ENCODE data around the gene C16orf89. TPM values are rescaled to one million over a fixed set of nuclear protein-coding genes. Genes with fewer than 3 reads are reported as not detected.
A peak's percentile ranks its signal among the peaks of the same experiment; 100 is the strongest.
"Not testable (repeated sequence)": the region's sequence is repeated elsewhere in the genome, so short reads cannot be mapped to it uniquely, and the experiment has no call there.

Gene C16orf89, protein sequence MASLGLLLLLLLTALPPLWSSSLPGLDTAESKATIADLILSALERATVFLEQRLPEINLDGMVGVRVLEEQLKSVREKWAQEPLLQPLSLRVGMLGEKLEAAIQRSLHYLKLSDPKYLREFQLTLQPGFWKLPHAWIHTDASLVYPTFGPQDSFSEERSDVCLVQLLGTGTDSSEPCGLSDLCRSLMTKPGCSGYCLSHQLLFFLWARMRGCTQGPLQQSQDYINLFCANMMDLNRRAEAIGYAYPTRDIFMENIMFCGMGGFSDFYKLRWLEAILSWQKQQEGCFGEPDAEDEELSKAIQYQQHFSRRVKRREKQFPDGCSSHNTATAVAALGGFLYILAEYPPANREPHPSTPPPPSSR
- polyA plus RNA-seq (ENCODE audit: insufficient read length in 10 of 10): under 1 TPM in 8 of 10 donors, not detected in 2; 0.15 to 0.94 (median 0.53) TPM
- long read RNA-seq, donor 1: 0 reads
- long read RNA-seq, donor 2: 0 reads
- long read RNA-seq, donor 3: 0 reads
- long read RNA-seq, donor 4: 0 reads
- long read RNA-seq, donor 5: 0 reads
- long read RNA-seq, donor 6: 0 reads
- long read RNA-seq, donor 7: 0 reads
- long read RNA-seq, donor 8: 0 reads
- long read RNA-seq, donor 9: 0 reads

DNA sequence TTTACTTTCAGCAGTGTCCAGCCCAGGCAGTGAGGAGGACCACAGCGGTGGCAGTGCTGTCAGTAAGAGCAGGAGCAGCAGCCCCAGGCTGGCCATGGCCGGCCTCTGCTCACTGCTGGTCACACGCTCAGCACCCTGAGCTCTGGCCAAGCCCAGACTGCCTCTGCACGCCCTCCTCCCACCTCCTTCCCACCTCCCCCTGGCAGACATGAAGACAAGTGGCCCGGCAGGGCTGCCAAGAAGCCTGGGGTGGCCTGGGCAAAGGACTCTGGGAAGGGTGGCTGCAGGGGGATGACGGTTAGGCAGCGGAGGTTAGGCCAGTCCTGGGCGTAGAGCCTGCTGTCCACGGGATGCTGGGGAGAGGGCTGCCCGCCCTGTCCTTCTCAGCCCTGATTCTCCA lies at the start of gene C16orf89:
TSS of gene C16orf89 (minus strand) at position 144 of the 400 bp plus-strand sequence. CDS start at position 96, 48 bp downstream.
- no peak for DNase-seq

DNA sequence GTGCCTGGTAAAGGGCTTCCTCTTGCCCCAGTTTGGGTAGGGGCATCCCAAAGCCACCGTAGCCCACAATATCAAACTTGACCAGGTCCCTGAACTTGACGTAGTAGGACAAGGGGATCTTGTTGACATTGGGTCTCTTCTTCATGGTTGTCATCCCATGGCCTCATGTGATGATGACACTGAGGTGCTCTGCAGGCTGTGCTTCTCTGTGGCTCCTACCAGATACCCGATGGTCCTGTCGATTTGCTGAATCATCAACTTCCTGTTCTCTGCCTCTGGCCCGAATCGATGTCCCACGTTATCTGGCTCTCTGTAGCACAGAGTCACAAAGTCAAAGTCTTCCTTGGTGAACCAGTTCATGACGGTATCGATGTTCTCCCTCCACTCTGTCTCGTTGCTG lies 45.2 kb upstream of the C16orf89 start:
- DNase-seq: not testable (repeated sequence)

DNA sequence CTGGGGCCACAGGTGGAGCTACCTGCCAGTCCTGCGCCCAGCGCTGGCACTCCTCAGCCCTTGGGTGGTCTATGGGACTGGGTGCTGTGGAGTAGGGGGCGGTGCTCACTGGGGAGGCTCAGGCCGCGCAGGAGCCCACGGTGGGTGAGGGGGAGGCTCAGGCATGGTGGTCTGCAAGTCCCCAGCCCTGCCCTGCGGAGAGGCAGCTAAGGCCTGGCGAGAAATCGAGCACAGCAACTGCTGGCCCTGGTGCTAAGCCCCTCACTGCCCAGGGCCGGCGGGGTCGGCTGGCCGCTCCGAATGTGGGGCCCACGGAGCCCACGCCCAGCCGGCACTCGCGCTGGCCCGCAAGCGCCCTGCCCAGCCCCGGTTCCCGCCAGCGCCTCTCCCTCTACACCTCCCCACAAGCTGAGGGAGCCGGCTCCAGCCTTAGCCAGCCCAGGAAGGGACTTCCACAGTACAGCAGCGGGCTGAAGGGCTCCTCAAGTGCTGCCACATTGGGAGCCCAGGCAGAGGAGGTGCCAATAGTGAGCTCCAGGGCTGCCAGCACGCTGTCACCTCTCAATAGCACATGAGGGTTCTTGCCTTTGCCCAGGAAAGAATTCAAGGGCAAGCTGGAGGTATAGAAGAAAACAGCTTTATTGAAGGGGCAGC lies 42.9 kb upstream of the C16orf89 start:
- DNase-seq: no peak

DNA sequence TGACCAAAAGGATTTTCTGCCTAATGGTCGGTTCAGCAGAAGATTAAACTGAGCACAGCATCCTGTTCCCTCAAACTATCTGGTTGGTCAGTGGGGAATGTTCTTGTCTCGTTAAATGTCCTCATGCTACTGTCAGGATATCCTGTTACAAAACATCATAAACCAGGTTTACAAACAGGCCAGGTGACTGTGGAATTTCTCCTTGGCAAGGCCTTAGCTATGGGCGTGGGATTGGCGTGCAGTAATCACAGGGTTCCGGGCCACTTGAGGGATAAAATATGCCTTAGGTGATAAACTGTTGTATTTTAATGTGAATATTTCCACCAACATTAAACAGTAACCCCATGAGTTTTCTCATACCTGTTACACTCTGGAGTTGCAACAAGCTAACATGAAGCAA lies 39.3 kb upstream of the C16orf89 start:
- not testable (repeated sequence) for DNase-seq

DNA sequence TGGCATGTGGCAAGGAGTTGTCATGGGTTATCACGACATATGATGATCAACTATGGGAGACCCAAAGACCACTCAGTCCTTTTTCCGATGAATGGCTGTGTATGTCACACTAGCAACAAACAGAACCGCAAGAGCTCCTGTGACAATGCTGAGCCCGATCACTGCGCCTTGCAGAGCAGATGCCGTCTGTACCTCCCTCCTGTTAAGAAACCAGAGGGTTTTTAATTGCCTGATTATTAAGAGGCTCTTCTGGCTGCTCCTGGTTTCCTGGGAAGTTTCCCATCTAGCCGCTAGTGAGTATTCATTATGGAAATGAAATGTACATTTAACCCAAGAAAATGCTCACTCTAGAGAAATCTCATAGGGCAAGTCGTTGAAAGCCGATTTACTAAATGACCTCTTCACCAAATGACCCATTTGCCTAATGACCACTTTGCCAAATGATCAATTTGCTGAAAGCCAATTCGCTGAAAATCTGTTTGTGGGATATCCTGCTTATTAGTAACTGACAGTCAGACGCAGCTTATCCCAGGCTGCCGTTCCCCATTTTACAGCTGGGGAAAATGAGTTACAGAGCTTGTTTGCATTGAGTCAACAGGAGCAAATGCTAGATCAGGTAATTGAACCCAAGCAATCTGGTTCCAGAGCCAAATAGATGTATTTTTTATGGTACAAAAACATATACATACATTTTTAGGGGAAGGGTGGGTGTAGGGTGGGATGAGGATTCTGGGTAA lies 37.7 kb upstream of the C16orf89 start:
- not testable (repeated sequence) for DNase-seq

DNA sequence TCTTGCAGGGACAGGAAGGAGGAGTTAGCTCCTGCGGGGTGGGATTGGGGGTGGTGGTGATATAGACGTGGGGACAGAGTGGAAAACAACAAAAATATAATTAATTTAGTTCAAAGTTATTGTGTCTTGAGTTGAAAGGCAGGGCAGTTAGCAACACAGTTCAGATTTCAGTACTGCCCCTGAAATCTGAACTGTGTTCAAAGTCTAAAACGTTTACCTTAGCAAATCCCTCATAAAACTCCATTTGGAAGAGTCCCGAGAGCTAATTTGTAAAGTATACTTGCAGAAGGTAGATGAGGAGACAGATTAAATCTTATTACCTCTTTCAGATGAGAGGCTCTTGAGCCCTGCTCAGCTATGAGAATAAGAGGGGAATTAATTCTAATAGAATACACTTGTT lies 33.4 kb upstream of the C16orf89 start:
- DNase-seq: not testable (repeated sequence)

DNA sequence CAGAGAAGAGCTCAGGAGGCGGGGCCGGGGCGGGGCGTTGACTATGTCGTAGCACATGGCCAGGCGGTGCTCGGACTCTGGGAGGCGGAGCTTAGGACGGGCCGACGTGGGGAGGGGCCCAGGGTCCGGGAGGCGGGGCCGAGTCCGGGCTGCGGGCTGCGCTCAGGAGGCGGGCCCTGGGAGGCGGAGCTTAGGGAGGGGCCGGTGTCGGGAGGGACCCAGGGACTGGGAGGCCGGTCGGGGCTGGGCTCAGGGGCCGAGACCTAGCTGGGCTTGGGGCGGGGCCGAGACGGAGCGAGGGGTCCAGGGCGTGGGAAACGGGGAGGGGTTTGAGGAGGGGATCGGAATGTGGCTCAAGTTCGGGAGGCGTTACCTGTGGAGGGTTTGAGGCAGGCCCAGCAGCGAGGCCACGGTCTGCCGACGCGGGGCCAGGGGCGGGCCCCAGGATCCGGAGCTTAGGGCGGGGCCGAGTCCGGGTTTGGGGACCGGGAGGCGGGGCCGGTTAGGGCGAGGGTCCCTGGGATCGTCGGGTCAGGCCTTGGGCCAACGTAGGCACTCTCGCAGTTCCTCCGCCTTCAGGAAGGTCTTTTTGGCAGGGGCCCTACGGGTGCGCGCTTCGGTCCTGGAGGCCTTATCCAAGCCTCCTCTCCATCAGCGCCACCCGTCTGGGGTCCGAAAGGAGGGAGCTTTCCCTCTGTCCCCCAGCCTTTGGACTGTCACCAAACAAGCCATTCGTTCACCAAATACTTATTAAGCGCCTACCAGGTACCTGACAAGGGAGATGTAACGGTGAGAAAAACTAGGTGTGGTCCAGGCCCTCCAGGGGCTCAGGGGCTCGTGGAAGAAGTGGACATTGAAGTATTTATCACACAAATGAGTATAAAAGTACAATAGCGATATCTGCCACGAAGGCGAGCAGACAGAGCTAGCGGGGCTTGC lies 32.7 kb upstream of the C16orf89 start:
- DNase-seq: peak; percentile 57 to 92 (median 76)

DNA sequence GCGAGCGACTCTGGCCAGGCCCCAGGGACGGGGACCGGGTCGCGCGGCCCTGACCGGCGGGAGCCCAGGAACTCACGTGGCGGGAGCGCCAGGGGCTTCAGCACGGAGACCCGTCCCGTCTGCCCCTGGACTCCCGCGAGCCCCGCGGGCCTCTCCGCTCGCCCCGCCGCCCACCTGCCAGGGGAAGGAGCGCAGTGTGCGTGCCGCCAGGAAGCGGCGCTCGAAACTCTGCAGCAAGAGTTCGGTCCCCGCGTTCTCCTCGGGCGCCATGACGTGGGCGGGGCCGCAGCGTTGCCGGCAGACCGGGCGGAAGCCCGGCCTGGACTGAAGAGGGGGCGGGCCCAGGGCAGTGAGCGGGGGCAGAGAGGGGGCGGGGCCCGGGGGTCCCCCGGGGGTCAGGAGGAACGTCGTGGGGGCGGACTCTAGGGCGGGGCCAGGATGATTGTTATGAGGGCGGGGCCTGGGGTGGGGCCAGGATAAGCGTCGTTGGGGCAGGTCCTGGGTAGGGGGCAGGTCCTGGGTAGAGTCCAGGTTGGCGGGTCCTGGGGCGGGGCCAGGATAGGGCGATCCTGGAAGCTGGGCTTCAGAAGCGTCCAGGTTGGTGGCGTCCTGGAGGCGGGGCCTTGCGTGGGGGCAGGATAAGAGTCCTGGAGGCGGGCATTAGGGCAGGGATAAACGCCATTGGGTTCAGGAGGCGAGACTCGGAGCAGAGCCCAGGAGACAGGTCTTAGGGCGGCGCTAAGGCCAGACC lies 31.9 kb upstream of the C16orf89 start, which contains the start of gene EEF2KMT:
TSS of gene EEF2KMT (minus strand) at position 326 of the 751 bp plus-strand sequence. CDS start at position 270, 56 bp downstream.
- DNase-seq: peak; percentile 98 to 99 (median 99)

DNA sequence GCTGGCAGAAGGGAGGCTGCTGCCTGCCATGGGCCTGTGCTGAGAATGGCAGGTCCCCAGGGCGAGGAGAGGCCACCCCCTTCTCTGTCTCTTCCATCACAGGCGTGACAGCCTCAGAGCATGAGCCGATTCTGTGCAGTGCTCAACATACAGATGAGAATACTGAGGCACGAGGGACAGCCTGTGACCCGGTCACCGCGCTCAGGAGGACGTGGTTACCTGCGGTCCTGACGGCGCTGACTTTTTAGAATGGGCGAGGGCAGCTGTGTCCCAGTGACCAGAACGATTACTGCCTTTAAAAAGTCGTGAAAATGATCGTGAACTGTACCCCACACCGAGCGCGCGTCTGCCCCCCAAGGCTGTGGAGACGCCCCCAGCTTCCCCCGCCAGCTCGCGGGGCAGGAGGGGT lies 31.3 kb upstream of the C16orf89 start:
- DNase-seq: peak in 2 of 3 donors; percentile 19 to 53

DNA sequence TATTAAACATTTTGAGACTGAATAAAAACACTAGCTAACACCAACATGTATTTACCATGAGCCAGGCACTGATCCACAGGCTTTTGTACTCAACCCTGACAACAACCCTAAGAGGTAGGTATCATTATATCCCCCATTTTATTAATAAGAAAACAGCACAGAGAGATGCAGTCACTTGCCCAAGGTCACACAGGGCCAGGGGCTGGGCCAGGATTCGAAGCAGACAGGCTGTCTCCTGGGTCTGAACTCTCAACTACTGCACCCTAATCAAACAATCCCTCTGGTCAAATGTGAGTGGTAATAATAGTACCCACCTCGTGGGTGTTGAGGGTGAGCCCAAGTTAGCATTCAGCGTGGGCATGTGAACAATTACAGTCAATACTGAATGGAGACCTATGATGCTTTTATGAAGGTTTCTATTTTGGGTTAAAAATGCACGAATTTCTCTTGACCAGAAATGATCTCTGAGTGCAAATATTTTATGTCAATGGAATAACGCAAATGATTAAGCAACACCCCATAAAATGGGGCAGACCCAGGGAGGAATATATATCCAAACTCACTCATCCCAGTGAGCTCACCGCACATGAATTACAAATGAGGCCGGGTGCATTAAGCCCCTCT lies 30.8 kb upstream of the C16orf89 start:
- DNase-seq: peak in 1 of 3 donors; percentile 7

DNA sequence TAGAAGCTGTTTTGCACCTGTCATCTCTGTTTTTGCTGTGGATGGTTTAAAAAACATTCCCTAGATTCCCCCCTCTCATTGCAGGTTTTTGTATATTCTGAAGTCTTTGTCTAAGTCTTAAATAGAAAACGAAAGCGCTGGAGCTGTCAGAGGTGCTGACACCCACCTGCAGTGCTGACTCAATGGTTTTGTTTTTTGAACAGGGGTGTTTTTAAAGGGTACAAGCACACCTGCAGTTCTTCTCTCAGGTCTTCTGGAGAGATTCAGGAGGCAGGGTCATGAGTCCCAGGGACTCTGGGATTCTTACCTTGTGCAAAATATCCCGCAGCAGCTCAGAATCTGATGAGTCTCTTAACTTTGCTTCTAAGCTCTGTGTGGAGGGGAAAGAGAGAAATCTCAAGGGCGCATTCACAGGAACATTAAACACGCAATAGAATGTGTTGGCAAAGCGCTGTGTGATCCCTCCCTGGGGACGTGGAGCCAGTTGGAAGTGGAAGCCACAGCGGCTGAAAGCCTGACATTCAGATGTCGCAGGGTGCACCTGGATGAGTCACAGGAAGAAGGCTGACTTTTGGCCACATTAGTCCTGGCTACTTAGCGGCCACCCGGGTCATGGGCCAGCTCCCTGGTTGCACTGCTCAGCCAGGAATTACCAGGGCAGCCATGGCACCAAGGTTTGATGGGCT lies 29.5 kb upstream of the C16orf89 start:
- not testable (repeated sequence) for DNase-seq

DNA sequence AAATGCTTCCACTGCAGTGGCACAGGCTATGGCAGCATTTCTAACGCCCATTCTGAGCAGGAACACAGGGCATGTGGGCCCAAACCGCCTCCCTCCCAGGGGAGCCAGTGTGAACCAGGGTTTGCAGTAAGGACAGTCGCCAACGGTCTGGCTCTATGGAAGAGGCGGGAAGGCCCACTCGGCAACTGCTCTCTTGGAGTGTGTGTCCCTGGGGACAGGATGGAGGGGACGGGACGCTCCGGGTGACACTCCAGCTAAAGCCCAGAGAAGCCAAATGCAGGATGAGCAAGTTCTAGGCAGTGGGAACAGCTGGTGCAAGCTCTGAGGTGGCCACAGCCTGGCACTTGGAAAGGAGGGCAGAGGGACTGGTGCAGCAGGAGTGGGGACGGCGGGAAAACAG lies 28.0 kb upstream of the C16orf89 start:
- DNase-seq: not testable (repeated sequence)

DNA sequence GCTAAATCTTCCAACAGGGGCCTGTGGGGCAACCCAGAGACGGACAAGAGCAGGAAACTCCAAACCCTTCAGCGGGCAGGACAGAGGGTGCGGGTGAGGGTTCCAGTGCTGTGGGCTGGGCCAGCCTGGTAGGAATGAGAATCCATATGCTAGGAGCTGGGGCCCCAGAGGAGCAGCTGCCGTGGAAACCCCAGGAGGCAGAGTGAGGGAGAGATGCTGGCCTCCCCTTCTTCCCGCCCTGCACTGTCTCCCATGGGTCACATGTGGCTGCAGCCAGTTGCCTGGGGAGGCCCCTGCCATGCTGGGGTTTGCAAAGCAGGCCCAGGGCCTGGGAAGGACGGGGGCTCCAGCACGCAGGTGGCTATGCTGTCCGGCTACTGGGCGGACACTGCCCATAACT lies 27.3 kb upstream of the C16orf89 start:
- DNase-seq: not testable (repeated sequence)

DNA sequence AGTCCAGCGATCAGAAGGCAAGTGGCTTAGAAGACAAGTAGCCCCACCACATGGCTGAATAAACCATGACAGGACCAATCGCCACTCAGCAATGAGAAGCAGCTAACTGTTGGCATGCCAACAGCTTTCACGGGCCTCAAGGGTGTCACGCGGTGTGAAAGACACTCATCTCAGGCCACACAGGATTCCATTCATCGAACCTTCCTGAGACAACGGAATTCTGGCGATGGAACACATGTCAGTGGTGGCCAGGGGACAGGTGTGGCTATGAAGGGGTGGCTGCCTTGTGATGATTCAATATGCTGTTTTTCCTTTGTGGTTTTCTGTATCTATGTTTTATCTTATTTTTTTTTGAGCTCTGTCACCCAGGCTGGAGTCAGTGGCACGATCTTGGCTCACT lies 24.8 kb upstream of the C16orf89 start:
- DNase-seq: not testable (repeated sequence)

DNA sequence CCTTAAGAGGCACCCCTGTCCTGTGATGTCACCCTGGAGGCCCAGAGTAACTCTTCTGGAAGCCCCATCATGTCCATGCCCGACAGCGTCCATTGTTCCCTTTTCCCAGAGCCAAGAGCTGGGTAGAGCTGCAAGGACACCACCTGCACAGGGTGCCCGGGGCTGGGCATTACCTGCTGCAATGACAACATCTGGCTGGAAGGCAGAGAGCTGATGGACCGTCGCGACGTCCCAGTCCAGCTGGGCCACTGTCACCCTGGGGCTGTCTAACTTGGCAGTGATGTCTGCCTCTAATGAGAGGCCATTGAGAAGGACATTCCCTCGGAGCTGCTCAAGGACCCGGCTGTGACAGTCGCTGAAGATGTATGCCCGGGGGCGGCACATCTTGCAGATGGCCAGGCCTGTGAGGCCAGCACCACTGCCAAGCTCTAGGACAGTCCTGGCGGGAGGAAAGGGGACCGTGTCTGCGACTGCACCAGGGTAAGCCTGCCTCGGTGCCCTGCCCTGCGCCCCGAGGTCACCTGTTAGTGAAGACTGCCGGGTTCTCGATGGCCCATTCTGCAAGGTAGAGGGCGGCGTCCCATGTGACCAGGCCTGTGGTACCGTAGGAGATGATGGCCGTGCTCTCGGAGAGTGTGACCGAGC lies 24.3 kb upstream of the C16orf89 start:
- not testable (repeated sequence) for DNase-seq

DNA sequence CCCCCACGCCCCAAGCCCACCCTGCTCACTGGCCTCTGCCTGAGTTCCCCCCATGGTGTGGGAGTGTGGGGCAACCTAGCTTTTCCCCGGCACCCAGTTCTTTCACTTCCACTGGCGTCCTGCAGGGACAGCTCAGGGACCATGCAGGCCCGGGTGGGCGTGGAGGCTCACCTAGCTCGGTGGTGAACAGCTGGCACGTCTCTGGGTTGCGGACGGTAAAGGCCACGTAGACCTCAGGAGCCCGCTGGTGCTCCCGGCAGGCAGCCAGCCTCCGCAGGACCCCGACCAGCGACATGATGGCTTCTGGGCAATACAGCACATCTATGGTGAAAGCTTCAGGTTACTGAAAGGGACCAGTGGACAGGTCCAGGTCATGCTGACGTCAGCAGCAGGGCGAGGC lies 23.2 kb upstream of the C16orf89 start:
- DNase-seq: not testable (repeated sequence)

DNA sequence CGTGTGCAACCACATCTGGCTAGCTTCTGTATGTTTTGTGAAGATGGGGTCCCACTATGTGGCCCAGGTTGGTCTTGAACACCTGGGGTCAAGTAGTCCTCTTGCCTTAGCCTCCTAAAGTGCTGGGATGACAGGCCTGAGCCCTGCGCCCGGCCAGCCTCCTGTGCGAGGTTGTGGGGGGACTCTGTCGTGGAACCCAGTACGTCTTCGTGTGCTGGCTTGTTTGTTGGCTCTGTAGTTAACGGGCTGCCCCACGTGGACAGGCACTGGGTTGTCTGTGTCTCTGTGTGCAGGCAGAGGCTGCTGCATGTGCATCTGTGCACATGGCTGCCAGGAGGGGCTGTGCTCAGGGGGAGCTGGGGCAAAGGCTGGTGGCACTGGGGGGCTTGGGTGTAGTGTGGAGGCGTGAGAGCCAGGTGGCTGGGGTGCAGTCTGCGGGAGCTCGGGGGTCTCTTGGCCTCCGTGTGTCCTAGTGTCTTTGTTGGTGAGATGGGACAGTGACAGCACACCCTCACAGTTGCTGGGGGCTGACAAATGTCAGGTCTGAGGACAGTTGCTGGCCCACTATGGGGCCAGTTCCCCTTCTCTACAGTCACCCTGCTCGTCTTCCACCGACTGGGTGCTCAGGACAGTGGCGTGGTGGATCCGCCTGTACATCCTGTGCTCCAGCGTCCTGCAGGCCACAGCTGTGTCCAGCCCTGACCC lies 22.5 kb upstream of the C16orf89 start:
- DNase-seq: not testable (repeated sequence)
